Measurements from ENCODE around the gene OAS1. TPM values are rescaled to one million over a fixed set of nuclear protein-coding genes. Genes with fewer than 3 reads are reported as not detected.

Gene OAS1
- total RNA-seq, 2 donors from 2014 or later, result not detected

GRCh38 chr12:112965643-112966042 is 58.9 kb downstream of the OAS1 start:
- H3K9me3 Mint-ChIP-seq, result peaks cover 9% of the 10 kb centered on the region
- H3K27me3 Mint-ChIP-seq (ENCODE audit: insufficient read depth), result peaks cover 5% of the 10 kb centered on the region
- Histone ChIP-seq H3K27me3 (ENCODE audit: control insufficient read depth, insufficient read depth, low read length, poor library complexity, severe bottlenecking) (peaks cover 4% of the 10 kb centered on the region), H3K36me3 (ENCODE audit: control insufficient read depth, insufficient read depth, low read length) (no peaks in the 10 kb centered on the region), H3K27ac (ENCODE audit: low read depth, low read length) (no peak overlapping the region), H3K9me3 (ENCODE audit: control insufficient read depth, low read length) (no peaks in the 10 kb centered on the region), H3K4me3 (ENCODE audit: low read length) (no peak overlapping the region), H3K9ac (ENCODE audit: extremely low read depth, low read length, poor library complexity, severe bottlenecking) (no peak overlapping the region), H3K4me1 (ENCODE audit: control insufficient read depth, insufficient read depth, low read length) (no peaks in the 10 kb centered on the region)
- no peak overlapping the region for H3K4me3 Mint-ChIP-seq
- TF ChIP-seq CTCF (conservative IDR thresholded peaks at IDR 0.05), result no peak
- peak; percentile 31 for DNase-seq
- H3K36me3 Mint-ChIP-seq (ENCODE audit: low read depth), result no peaks in the 10 kb centered on the region
- H3K27ac Mint-ChIP-seq, result no peak overlapping the region
- 90 to 91% methylated on average over 14 to 15 of the region's 15 CpGs for WGBS, 2 experiments (ENCODE audit: insufficient coverage in 1 of 2, insufficient read length in 1 of 2)
- H3K4me1 Mint-ChIP-seq, result no peaks in the 10 kb centered on the region

DNA sequence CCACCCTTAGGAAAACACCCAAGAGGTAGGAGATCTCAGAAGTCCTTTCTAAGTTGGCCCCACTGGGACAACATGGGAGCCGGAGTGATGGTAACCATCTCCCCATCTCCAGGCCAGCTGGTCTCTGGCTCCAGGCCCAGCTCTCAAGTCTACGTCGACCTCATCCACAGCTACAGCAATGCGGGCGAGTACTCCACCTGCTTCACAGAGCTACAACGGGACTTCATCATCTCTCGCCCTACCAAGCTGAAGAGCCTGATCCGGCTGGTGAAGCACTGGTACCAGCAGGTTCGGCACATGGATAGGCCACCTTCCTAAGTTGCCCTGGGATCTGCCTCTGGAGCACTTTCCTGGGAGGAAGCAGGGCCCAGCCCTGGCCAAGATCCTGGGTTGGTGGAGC is 60.5 kb downstream of the OAS1 start:
- Mint-ChIP-seq H3K27me3 (ENCODE audit: insufficient read depth) (peaks cover 7% of the 10 kb centered on the region), H3K36me3 (ENCODE audit: low read depth) (no peaks in the 10 kb centered on the region), H3K9me3 (no peaks in the 10 kb centered on the region), H3K4me3 (no peak overlapping the region), H3K27ac (no peak overlapping the region), H3K4me1 (no peaks in the 10 kb centered on the region)
- WGBS, 2 experiments (ENCODE audit: insufficient coverage in 1 of 2, insufficient read length in 1 of 2), result 96 to 97% methylated on average over 5 to 9 of the region's 9 CpGs
- Histone ChIP-seq H3K36me3 (ENCODE audit: control insufficient read depth, insufficient read depth, low read length) (no peaks in the 10 kb centered on the region), H3K27ac (ENCODE audit: low read depth, low read length) (no peak overlapping the region), H3K4me3 (ENCODE audit: low read length) (no peak overlapping the region), H3K27me3 (ENCODE audit: control insufficient read depth, insufficient read depth, low read length, poor library complexity, severe bottlenecking) (peaks cover 4% of the 10 kb centered on the region), H3K9ac (ENCODE audit: extremely low read depth, low read length, poor library complexity, severe bottlenecking) (no peak overlapping the region), H3K9me3 (ENCODE audit: control insufficient read depth, low read length) (no peaks in the 10 kb centered on the region), H3K4me1 (ENCODE audit: control insufficient read depth, insufficient read depth, low read length) (no peaks in the 10 kb centered on the region)
- TF ChIP-seq CTCF (conservative IDR thresholded peaks at IDR 0.05), result no peak
- peak; percentile 34 for DNase-seq

DNA sequence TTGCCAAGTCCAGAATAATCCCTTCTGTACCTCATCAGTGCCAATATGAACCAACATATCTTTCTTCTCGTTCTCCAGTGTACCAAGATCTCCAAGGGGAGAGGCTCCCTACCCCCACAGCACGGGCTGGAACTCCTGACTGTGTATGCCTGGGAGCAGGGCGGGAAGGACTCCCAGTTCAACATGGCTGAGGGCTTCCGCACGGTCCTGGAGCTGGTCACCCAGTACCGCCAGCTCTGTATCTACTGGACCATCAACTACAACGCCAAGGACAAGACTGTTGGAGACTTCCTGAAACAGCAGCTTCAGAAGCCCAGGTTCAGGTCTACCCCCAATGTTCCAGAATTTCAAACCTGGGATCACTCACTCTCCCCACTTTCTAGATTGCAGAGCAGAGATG is 61.1 kb downstream of the OAS1 start:
- H3K4me3 Mint-ChIP-seq, result no peak overlapping the region
- no peaks in the 10 kb centered on the region for H3K36me3 ChIP-seq (ENCODE audit: control insufficient read depth, insufficient read depth, low read length)
- H3K27me3 ChIP-seq (ENCODE audit: control insufficient read depth, insufficient read depth, low read length, poor library complexity, severe bottlenecking), result peaks cover 4% of the 10 kb centered on the region
- no peak overlapping the region for H3K27ac ChIP-seq (ENCODE audit: low read depth, low read length)
- H3K9me3 Mint-ChIP-seq, result no peaks in the 10 kb centered on the region
- H3K9ac ChIP-seq (ENCODE audit: extremely low read depth, low read length, poor library complexity, severe bottlenecking), result no peak overlapping the region
- H3K9me3 ChIP-seq (ENCODE audit: control insufficient read depth, low read length), result no peaks in the 10 kb centered on the region
- 92 to 96% methylated on average over 4 to 7 of the region's 7 CpGs for WGBS, 2 experiments (ENCODE audit: insufficient coverage in 1 of 2, insufficient read length in 1 of 2)
- H3K27me3 Mint-ChIP-seq (ENCODE audit: insufficient read depth), result peaks cover 3% of the 10 kb centered on the region
- H3K36me3 Mint-ChIP-seq (ENCODE audit: low read depth), result no peaks in the 10 kb centered on the region
- no peak for TF ChIP-seq CTCF (conservative IDR thresholded peaks at IDR 0.05)
- peak; percentile 29 for DNase-seq
- H3K4me1 ChIP-seq (ENCODE audit: control insufficient read depth, insufficient read depth, low read length), result no peaks in the 10 kb centered on the region
- no peak overlapping the region for H3K27ac Mint-ChIP-seq
- no peak overlapping the region for H3K4me3 ChIP-seq (ENCODE audit: low read length)
- no peaks in the 10 kb centered on the region for H3K4me1 Mint-ChIP-seq

Other genes starting within 250 kb of the OAS1 start
- not detected for gene RPH3A, start 115.2 kb upstream of the OAS1 start, total RNA-seq
- gene OAS3, start 31.5 kb downstream of the OAS1 start, total RNA-seq, result under 1 TPM; 0.64 to 0.84 TPM
- not detected for gene OAS2, start 71.6 kb downstream of the OAS1 start, total RNA-seq
- gene DTX1, start 149.8 kb downstream of the OAS1 start, total RNA-seq, result 1 to 10 TPM; 3.3 to 4.9 TPM
- 1 to 10 TPM in 1 of 2 donors, under 1 TPM in 1; 0.77 to 1.4 TPM for gene RASAL1, start 228.8 kb downstream of the OAS1 start, total RNA-seq
- gene CFAP73, start 242.8 kb downstream of the OAS1 start, total RNA-seq, result not detected

Data from endodermal cell (in vitro differentiated cells).